GM23248 (cell line): ENCODE data around the gene RIN1. TPM values are rescaled to one million over a fixed set of nuclear protein-coding genes. Genes with fewer than 3 reads are reported as not detected.
"Not testable (repeated sequence)": the region's sequence is repeated elsewhere in the genome, so short reads cannot be mapped to it uniquely, and the experiment has no call there.

Experiments
- DNase-seq: peaks from one replicate; pipeline ENCODE4 v3.0.0-alpha.2; 2015
- H2AFZ ChIP-seq: fragments of 200-600 bp; sonication (generic); 2 replicates; pipeline ENCODE4 v1.6.1; 2016; ENCODE audit warnings: antibody characterized with exemption
- H3F3A ChIP-seq: fragments of 200-600 bp; sonication (generic); 2 replicates; pipeline ENCODE4 v1.6.1; 2016; ENCODE audit warnings: mild to moderate bottlenecking, antibody characterized with exemption, mixed run types; ENCODE audit not compliant: insufficient read depth
- H3K27ac ChIP-seq: fragments of 200-600 bp; sonication (generic); 2 replicates; pipeline ENCODE4 v1.5.1; 2016; ENCODE audit warnings: mild to moderate bottlenecking
- H3K27me3 ChIP-seq: fragments of 200-600 bp; sonication (generic); replicated peaks from 2 replicates; pipeline ENCODE4 v1.6.1; 2016; ENCODE audit warnings: mild to moderate bottlenecking; ENCODE audit not compliant: insufficient read depth
- H3K36me3 ChIP-seq: fragments of 200-600 bp; sonication (generic); 2 replicates; pipeline ENCODE4 v1.6.1; 2016; ENCODE audit warnings: low read depth, mild to moderate bottlenecking
- H3K4me1 ChIP-seq: fragments of 200-600 bp; sonication (generic); 2 replicates; pipeline ENCODE4 v1.6.1; 2016; ENCODE audit warnings: mild to moderate bottlenecking; ENCODE audit not compliant: insufficient read depth
- H3K4me2 ChIP-seq: fragments of 200-600 bp; sonication (generic); one replicate; pipeline ENCODE4 v1.6.1; 2016; ENCODE audit warnings: mild to moderate bottlenecking; ENCODE audit not compliant: unreplicated experiment
- H3K4me3 ChIP-seq: fragments of 200-600 bp; sonication (generic); 2 replicates; pipeline ENCODE4 v1.5.1; 2016; ENCODE audit warnings: mild to moderate bottlenecking
- H3K79me2 ChIP-seq: fragments of 200-600 bp; sonication (generic); 2 replicates; pipeline ENCODE4 v1.6.1; 2016; ENCODE audit warnings: mild to moderate bottlenecking; ENCODE audit not compliant: insufficient read depth
- H3K9ac ChIP-seq: fragments of 200-600 bp; sonication (generic); 2 replicates; pipeline ENCODE4 v1.6.1; 2016; ENCODE audit warnings: mild to moderate bottlenecking
- H3K9me2 ChIP-seq: fragments of 200-600 bp; sonication (generic); 2 replicates; pipeline ENCODE4 v1.6.1; 2016; ENCODE audit warnings: mixed run types, mild to moderate bottlenecking, moderate library complexity; ENCODE audit not compliant: insufficient read depth
- H3K9me3 ChIP-seq: fragments of 200-600 bp; sonication (generic); one replicate; pipeline ENCODE4 v1.6.1; 2017; ENCODE audit warnings: low read depth
- H4K20me1 ChIP-seq: fragments of 200-600 bp; sonication (generic); 2 replicates; pipeline ENCODE4 v1.6.0; 2016; ENCODE audit not compliant: insufficient read depth
- EZH2 ChIP-seq: fragments of 200-600 bp; sonication (generic); IDR thresholded peaks from 2 replicates; pipeline ENCODE4 v1.6.1; 2018; ENCODE audit warnings: antibody characterized with exemption, mild to moderate bottlenecking; ENCODE audit not compliant: insufficient read depth, poor library complexity, severe bottlenecking
- EZH2phosphoT487 ChIP-seq: fragments of 200-600 bp; sonication (generic); IDR thresholded peaks from 2 replicates; pipeline ENCODE4 v1.6.1; 2018; ENCODE audit warnings: antibody characterized with exemption, moderate library complexity, mild to moderate bottlenecking, low read depth; ENCODE audit not compliant: insufficient read depth
- WGBS, 2 experiments: methylation state at CpG; one replicate each; pipeline ENCODE4 v1.1.6; 2015 to 2017; ENCODE audit warnings: low lambda C conversion rate in 2 of 2, low coverage in 1 of 2; ENCODE audit errors: missing lambda C conversion rate in 2 of 2; 5-methylcytosine and 5-hydroxymethylcytosine counted together
- in situ Hi-C: fragments of 300-500 bp; cut with MboI; formaldehyde crosslinking; loops from 2 replicates; pipeline ENCODE4 v1.15.0; 2020
- polyA plus RNA-seq: library from polyadenylated mRNA; unstranded; fragments of >200 nt; fragmentation: Nextera tagmentation; extraction: Ambion mirVana; gene quantifications from 2 replicates; pipeline ENCODE4 v1.2.1, GENCODE V29; 2016
- total RNA-seq: library from RNA; depleted of rRNA; stranded (reverse); fragments of >200 nt; shearing (Covaris generic); gene quantifications from 2 replicates; pipeline ENCODE4 v1.2.3, GENCODE V29; 2014; rRNA removed

The RIN1 gene, protein sequence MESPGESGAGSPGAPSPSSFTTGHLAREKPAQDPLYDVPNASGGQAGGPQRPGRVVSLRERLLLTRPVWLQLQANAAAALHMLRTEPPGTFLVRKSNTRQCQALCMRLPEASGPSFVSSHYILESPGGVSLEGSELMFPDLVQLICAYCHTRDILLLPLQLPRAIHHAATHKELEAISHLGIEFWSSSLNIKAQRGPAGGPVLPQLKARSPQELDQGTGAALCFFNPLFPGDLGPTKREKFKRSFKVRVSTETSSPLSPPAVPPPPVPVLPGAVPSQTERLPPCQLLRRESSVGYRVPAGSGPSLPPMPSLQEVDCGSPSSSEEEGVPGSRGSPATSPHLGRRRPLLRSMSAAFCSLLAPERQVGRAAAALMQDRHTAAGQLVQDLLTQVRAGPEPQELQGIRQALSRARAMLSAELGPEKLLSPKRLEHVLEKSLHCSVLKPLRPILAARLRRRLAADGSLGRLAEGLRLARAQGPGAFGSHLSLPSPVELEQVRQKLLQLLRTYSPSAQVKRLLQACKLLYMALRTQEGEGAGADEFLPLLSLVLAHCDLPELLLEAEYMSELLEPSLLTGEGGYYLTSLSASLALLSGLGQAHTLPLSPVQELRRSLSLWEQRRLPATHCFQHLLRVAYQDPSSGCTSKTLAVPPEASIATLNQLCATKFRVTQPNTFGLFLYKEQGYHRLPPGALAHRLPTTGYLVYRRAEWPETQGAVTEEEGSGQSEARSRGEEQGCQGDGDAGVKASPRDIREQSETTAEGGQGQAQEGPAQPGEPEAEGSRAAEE
- total RNA-seq = 37.7 and 44.0 TPM in 2 replicates
- 16.8 and 19.1 TPM in 2 replicates for polyA plus RNA-seq

DNA sequence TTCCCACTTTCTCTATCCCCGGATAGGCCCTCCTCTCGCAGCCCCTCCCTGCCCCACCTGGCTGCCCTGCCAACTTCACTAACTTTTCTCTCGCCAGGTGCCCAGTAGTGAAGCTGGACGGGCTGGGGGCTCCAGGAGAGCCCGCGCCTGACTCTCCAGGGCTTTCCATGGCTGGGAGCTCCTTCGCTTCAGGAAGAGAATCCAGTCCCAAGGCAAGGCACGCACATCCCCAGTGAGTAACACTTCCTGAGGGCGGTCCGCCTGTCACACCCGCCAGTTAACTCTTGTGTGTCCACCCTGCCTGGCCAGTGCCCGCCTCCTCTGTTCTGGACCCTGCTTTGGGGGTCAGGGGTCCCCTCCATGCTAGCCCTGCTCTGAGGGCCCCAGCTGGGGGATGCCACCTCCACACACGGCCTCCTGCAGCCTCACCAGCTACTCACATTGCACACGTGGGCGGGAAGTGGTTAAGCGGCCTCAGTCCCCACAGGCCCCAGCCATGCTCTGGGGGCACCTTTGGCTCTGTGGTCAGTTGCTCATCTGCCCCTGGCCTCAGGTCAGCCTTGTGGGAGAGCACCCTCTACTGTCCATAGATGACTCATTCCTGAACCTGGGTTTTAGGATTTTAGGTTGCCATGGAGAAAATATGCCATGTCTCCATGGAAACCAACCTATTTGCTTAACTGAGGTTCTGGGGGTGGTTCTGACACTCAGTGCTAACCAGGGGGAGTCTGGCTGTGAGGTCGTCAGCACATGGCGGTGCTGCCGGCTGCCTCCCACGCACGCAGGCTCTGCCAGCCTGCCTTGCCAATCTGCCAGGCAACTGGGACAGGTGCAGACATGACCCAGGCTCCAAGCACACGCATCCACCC is at the start of gene RIN1:
Gene RIN1, minus strand, starts transcription at position 201 of the 869 bp plus-strand sequence. Its CDS starts 32 bp downstream, at position 169.
- WGBS, 2 experiments = 0 to 1% methylated on average over 21 to 22 of the region's 22 CpGs
- Histone ChIP-seq H3K79me2 (peaks cover 39% of the 10 kb centered on the region), H3F3A (peaks cover 12% of the 10 kb centered on the region), H2AFZ (no peak within 1 kb of the TSS), H3K4me2 (peak within 1 kb of the TSS; percentile 92), H3K36me3 (no peaks in the 10 kb centered on the region; the same call in 1 of the 2 replicates), H3K27ac (peak within 1 kb of the TSS; percentile 99), H3K9me2 (no peaks in the 10 kb centered on the region), H3K9me3 (no peaks in the 10 kb centered on the region), H3K9ac (peak within 1 kb of the TSS; percentile 99), H3K27me3 (no peaks in the 10 kb centered on the region), H4K20me1 (no peaks in the 10 kb centered on the region), H3K4me1 (peaks cover 10% of the 10 kb centered on the region), H3K4me3 (peak within 1 kb of the TSS; percentile 91)
- TF ChIP-seq EZH2phosphoT487 (0 out of 2 replicates have a peak, but pooled peaks have one; percentile 29), EZH2 (no peak)
- DNase-seq = peak; percentile 98
- in situ Hi-C loops = no loop called here

DNA sequence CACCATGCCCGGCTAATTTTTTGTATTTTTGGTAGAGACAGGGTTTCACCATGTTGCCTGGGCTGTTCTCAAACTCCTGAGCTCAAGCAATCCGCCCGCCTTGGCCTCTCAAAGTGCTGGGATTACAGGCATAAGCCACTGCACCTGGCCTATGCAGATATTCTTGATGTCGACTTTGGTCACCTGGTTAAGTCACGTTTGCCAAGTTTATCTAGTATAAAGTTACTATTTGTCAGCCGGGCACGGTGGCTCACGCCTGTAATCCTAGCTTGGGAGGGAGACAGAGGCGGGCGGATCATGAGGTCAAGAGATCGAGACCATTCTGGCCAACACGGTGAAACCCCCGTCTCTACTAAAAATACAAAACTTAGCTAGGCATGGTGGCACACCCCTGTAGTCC is 48.1 kb upstream of the RIN1 start:
- H3K9ac ChIP-seq, H3K27ac ChIP-seq, H3K9me3 ChIP-seq, H3K4me1 ChIP-seq, H3K27me3 ChIP-seq, H2AFZ ChIP-seq, H3K36me3 ChIP-seq, H3K79me2 ChIP-seq, H3K9me2 ChIP-seq, H3F3A ChIP-seq, H4K20me1 ChIP-seq, H3K4me2 ChIP-seq, DNase-seq, H3K4me3 ChIP-seq: not testable (repeated sequence)
- WGBS, 2 experiments = 87 to 88% methylated on average over 13 of the region's 13 CpGs
- in situ Hi-C loops = loop anchor here (10.0 kb wide), 1 partner anchor 80 kb away; no protein-coding TSS in a partner anchor

- not testable (repeated sequence) for H2AFZ ChIP-seq, H3K4me3 ChIP-seq, H3K9me2 ChIP-seq, H4K20me1 ChIP-seq, H3K9ac ChIP-seq, H3K4me1 ChIP-seq, H3K9me3 ChIP-seq, H3K36me3 ChIP-seq, H3K27me3 ChIP-seq, H3K79me2 ChIP-seq, H3K27ac ChIP-seq, H3K4me2 ChIP-seq, H3F3A ChIP-seq, DNase-seq
- WGBS, 2 experiments = 22 to 23% methylated on average over 7 of the region's 7 CpGs
- in situ Hi-C loops = loop anchor here (10.0 kb wide), 1 partner anchor 75 kb away; no protein-coding TSS in a partner anchor
These were observed 44.0 kb upstream of the RIN1 start for GRCh38 chr11:66380264-66380663.

- in situ Hi-C loops = not testable (repeated sequence)
- WGBS, 2 experiments = 30 to 37% methylated on average over 9 of the region's 9 CpGs
These were observed 37.6 kb upstream of the RIN1 start for GRCh38 chr11:66373690-66374287.

More at GRCh38 chr11:66373690-66374287, 37.6 kb upstream of the RIN1 start:
- H3K27me3 ChIP-seq = peaks cover 33% of the 10 kb centered on the region
- H3K36me3 ChIP-seq, H3F3A ChIP-seq, H3K27ac ChIP-seq, H2AFZ ChIP-seq, DNase-seq, H3K4me3 ChIP-seq, H3K9ac ChIP-seq, H3K4me2 ChIP-seq, H4K20me1 ChIP-seq, H3K79me2 ChIP-seq, H3K4me1 ChIP-seq, H3K9me2 ChIP-seq, H3K9me3 ChIP-seq: not testable (repeated sequence)
